Caco-2 (cell line): ENCODE measurements around the gene ERAS. TPM values are rescaled to one million over a fixed set of nuclear protein-coding genes. Genes with fewer than 3 reads are reported as not detected.

Source experiments
- BruUV-seq: library from RNA; stranded (reverse); fragments of 400-500 nt; replicated peaks from 2 replicates; lab custom pipeline; 2021; lab: Mats Ljungman, UMichigan
- CTCF ChIA-PET: fragments of 300-600 bp; sonication (Branson Sonifier 250); formaldehyde crosslinking; loops from one replicate; lab custom pipeline; 2022; ENCODE audit warnings: antibody characterized with exemption; lab: Charles Lee
- POLR2A ChIA-PET: fragments of 300-600 bp; sonication (Branson Sonifier 250); formaldehyde crosslinking; loops from one replicate; lab custom pipeline; 2022; ENCODE audit warnings: antibody characterized with exemption; lab: Charles Lee
- DNase-seq, 2 experiments: peaks; one replicate each; pipeline versions ENCODE4 v3.0.0 to v3.0.0-alpha.2; 2020 to 2022
- H3K27me3 ChIP-seq: replicated peaks from 2 replicates; pipeline ENCODE4 v1.6.0; 2011; ENCODE audit warnings: low read length; ENCODE audit not compliant: control insufficient read depth, insufficient read depth
- H3K36me3 ChIP-seq: 2 replicates; pipeline ENCODE4 v1.5.1; 2011; ENCODE audit warnings: low read length; ENCODE audit not compliant: control insufficient read depth, insufficient read depth
- H3K4me1 ChIP-seq: fragments of 250-450 bp; sonication (Bioruptor Pico); 2 replicates; pipeline ENCODE4 v1.5.1; 2020; ENCODE audit warnings: mild to moderate bottlenecking
- H3K4me3 ChIP-seq: 2 replicates; pipeline ENCODE4 v1.5.1; 2011; ENCODE audit warnings: low read depth, mild to moderate bottlenecking, control low read depth, low read length
- H3K9me3 ChIP-seq: fragments of 250-450 bp; sonication (Bioruptor Pico); 2 replicates; pipeline ENCODE4 v1.5.1; 2020; ENCODE audit warnings: mild to moderate bottlenecking, moderate library complexity
- H3K27ac Mint-ChIP-seq: one replicate; pipeline ENCODE4 v1.8.0; 2022; ENCODE audit warnings: mixed read lengths; ENCODE audit not compliant: unreplicated experiment
- H3K27me3 Mint-ChIP-seq: one replicate; pipeline ENCODE4 v1.8.0; 2022; ENCODE audit warnings: mixed read lengths; ENCODE audit not compliant: insufficient read depth, unreplicated experiment
- H3K36me3 Mint-ChIP-seq: one replicate; pipeline ENCODE4 v1.8.0; 2022; ENCODE audit warnings: mild to moderate bottlenecking, mixed read lengths; ENCODE audit not compliant: insufficient read depth, unreplicated experiment
- H3K4me1 Mint-ChIP-seq: one replicate; pipeline ENCODE4 v1.8.0; 2022; ENCODE audit warnings: low read depth, mixed read lengths; ENCODE audit not compliant: unreplicated experiment
- H3K4me3 Mint-ChIP-seq: one replicate; pipeline ENCODE4 v1.8.0; 2022; ENCODE audit warnings: mild to moderate bottlenecking, moderate library complexity, mixed read lengths; ENCODE audit not compliant: unreplicated experiment
- H3K9me3 Mint-ChIP-seq: one replicate; pipeline ENCODE4 v1.8.0; 2022; ENCODE audit warnings: mixed read lengths; ENCODE audit not compliant: unreplicated experiment
- intact Hi-C: fragments of 100-400 bp; cut with micrococcal nuclease; formaldehyde crosslinking; loops from one replicate; pipeline ENCODE4 v1.10.0; 2022; ENCODE audit not compliant: unreplicated experiment
- total RNA-seq: library from RNA; stranded (reverse); gene quantifications from 2 replicates; pipeline ENCODE4 v1.2.3, GENCODE V29; 2022
- TF ChIP-seq, protein P1 (sequence below), 2 experiments: fragments of 200-600 bp in 1 of 2; IDR thresholded peaks; 1 replicate in 1 of 2; 2 replicates in 1 of 2; pipeline versions ENCODE4 v1.5.1 to v1.8.0; 2011 to 2022; ENCODE audit warnings: antibody characterized with exemption in 1 of 2, control low read depth in 1 of 2, inconsistent platforms in 1 of 2, low read depth in 1 of 2, low read length in 1 of 2, mild to moderate bottlenecking in 1 of 2, moderate library complexity in 1 of 2; ENCODE audit not compliant: insufficient read depth in 1 of 2, severe bottlenecking in 1 of 2, unreplicated experiment in 1 of 2

Gene ERAS
- total RNA-seq, 1 experiment from 2014 or later = not detected

DNA sequence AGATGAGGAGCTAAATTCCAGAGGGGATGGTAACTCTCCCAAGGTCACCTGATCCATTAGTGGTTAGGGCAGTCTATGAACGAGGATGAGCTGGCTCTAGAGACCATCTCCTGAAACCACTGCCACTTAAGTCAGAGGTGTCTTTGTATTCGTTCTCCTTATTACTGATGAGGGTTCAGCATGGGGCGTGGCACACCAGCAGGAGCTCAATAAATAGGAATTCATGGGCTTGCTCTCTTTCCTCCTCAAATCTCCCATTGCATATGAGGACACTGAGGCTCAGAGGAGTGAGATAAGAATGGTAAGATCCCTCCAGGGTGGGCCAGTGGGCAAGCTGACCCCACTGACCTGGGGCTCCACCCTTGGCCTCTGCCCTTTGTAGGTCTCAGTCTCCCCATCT lies 41.6 kb upstream of the ERAS start:
- H3K9me3 Mint-ChIP-seq = no peaks in the 10 kb centered on the region
- BruUV-seq = no TSS peak
- H3K4me1 ChIP-seq = no peaks in the 10 kb centered on the region
- H3K4me3 ChIP-seq = no peak overlapping the region
- DNase-seq = no peak
- H3K27me3 Mint-ChIP-seq = no peaks in the 10 kb centered on the region
- H3K27me3 ChIP-seq = no peaks in the 10 kb centered on the region
- TF ChIP-seq, protein P1, sequence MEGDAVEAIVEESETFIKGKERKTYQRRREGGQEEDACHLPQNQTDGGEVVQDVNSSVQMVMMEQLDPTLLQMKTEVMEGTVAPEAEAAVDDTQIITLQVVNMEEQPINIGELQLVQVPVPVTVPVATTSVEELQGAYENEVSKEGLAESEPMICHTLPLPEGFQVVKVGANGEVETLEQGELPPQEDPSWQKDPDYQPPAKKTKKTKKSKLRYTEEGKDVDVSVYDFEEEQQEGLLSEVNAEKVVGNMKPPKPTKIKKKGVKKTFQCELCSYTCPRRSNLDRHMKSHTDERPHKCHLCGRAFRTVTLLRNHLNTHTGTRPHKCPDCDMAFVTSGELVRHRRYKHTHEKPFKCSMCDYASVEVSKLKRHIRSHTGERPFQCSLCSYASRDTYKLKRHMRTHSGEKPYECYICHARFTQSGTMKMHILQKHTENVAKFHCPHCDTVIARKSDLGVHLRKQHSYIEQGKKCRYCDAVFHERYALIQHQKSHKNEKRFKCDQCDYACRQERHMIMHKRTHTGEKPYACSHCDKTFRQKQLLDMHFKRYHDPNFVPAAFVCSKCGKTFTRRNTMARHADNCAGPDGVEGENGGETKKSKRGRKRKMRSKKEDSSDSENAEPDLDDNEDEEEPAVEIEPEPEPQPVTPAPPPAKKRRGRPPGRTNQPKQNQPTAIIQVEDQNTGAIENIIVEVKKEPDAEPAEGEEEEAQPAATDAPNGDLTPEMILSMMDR (IDR thresholded peaks at IDR 0.05; ENCODE audit: insufficient read depth in 1 of 2, low read depth in 1 of 2, low read length in 1 of 2, severe bottlenecking in 1 of 2, unreplicated experiment in 1 of 2) = no peak
- CTCF ChIA-PET = no interaction called here
- no peak overlapping the region for H3K27ac Mint-ChIP-seq
- no peak overlapping the region for H3K4me3 Mint-ChIP-seq
- H3K9me3 ChIP-seq = no peaks in the 10 kb centered on the region
- intact Hi-C loops = no loop called here
- POLR2A ChIA-PET = no interaction called here
- H3K36me3 Mint-ChIP-seq = peaks cover 6% of the 10 kb centered on the region
- H3K36me3 ChIP-seq = no peaks in the 10 kb centered on the region
- H3K4me1 Mint-ChIP-seq = peaks cover 6% of the 10 kb centered on the region

DNA sequence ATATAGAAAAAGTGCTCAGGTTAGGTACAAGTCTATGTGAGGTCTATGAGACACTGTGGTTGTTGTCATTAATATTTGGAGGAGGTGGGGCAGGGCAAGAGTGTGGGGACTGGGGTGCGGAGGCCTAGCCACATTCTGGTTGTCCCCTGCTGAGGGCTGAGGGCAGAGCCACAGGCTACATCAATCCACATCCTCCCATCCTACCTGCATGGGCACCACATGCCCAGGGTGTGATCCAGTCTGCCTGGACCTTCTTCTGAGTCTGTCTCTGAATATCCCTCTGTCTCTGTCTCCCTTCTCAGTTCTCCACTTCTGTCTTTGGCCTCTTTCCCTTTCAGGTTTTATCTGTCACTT lies 41.1 kb upstream of the ERAS start:
- peaks cover 6% of the 10 kb centered on the region for H3K36me3 Mint-ChIP-seq
- no TSS peak for BruUV-seq
- H3K9me3 ChIP-seq = no peaks in the 10 kb centered on the region
- H3K4me3 ChIP-seq = no peak overlapping the region
- peaks cover 6% of the 10 kb centered on the region for H3K4me1 Mint-ChIP-seq
- CTCF ChIA-PET = no interaction called here
- H3K27me3 ChIP-seq = no peaks in the 10 kb centered on the region
- no peak for DNase-seq
- H3K36me3 ChIP-seq = no peaks in the 10 kb centered on the region
- intact Hi-C loops = no loop called here
- no peaks in the 10 kb centered on the region for H3K4me1 ChIP-seq
- no peak overlapping the region for H3K27ac Mint-ChIP-seq
- POLR2A ChIA-PET = no interaction called here
- no peak overlapping the region for H3K4me3 Mint-ChIP-seq
- no peaks in the 10 kb centered on the region for H3K9me3 Mint-ChIP-seq
- TF ChIP-seq, protein P1 (IDR thresholded peaks at IDR 0.05; ENCODE audit: insufficient read depth in 1 of 2, low read depth in 1 of 2, low read length in 1 of 2, severe bottlenecking in 1 of 2, unreplicated experiment in 1 of 2) = no peak
- no peaks in the 10 kb centered on the region for H3K27me3 Mint-ChIP-seq

DNA sequence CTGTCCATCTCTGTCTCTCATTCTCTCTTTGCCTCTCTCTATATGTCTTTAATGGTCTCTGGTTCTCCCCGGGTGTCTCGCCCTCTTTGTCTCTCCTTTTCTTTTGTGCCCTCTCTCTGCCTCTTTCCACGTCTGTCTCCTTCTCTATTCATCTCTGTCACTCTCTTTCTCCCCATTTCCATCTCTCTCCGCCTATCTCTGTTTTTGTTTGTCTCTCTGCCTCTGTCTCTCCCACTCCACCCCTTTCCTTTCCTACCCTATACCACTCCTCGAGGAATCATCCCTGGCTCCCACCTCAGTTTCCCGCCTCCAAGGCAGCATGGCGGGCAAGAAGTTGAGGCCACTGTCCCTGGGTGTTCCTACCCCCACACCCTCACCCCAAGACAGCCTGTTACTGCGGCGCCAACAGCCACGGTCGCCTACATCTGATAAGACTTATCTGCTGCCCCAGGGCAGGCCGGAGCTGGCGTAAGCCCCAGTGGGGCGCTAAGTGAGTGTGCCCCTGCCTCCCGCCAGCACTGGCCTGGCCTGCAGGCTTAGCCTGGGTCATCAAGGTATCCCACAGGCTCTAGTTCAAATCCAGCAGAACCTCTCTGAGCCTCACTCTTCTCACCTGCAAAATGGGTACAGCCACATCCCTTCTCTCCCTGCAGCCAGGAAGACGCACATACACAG lies 40.6 kb upstream of the ERAS start:
- Mint-ChIP-seq H3K36me3 (peaks cover 6% of the 10 kb centered on the region), H3K4me1 (peaks cover 6% of the 10 kb centered on the region), H3K27ac (no peak overlapping the region), H3K9me3 (no peaks in the 10 kb centered on the region), H3K27me3 (no peaks in the 10 kb centered on the region), H3K4me3 (no peak overlapping the region)
- Histone ChIP-seq H3K4me3 (no peak overlapping the region), H3K4me1 (no peaks in the 10 kb centered on the region), H3K27me3 (no peaks in the 10 kb centered on the region), H3K36me3 (no peaks in the 10 kb centered on the region), H3K9me3 (no peaks in the 10 kb centered on the region)
- no TSS peak for BruUV-seq
- CTCF ChIA-PET = no interaction called here
- TF ChIP-seq, protein P1 (IDR thresholded peaks at IDR 0.05; ENCODE audit: insufficient read depth in 1 of 2, low read depth in 1 of 2, low read length in 1 of 2, severe bottlenecking in 1 of 2, unreplicated experiment in 1 of 2) = no peak
- POLR2A ChIA-PET = no interaction called here
- intact Hi-C loops = no loop called here
- no peak for DNase-seq
